ENCODE data around the gene PRR13. TPM values are rescaled to one million over a fixed set of nuclear protein-coding genes. Genes with fewer than 3 reads are reported as not detected.

Gene PRR13
- total and polyA plus RNA-seq, 2 of the 13 experiments (the other 11 are each of a cell fraction or from before 2014, with no cell fraction given) = 65.0 to 102 TPM

- no peak for TF ChIP-seq PRDM15 (CRISPR knock-in tag; IDR thresholded peaks at IDR 0.05)
- TF ChIP-seq NFE2 (CRISPR knock-in tag; IDR thresholded peaks at IDR 0.05) = no peak
- TF ChIP-seq CREB1 (IDR thresholded peaks at IDR 0.05) = peak; percentile 52
- no peak for TF ChIP-seq CREB1 (CRISPR knock-in tag; IDR thresholded peaks at IDR 0.05)
- 0 out of 2 replicates have a peak, but pooled peaks have one; percentile 18 for TF ChIP-seq ARID2 (CRISPR knock-in tag; IDR thresholded peaks at IDR 0.05; ENCODE audit: borderline replicate concordance)
- TF ChIP-seq ARNTL (CRISPR knock-in tag; IDR thresholded peaks at IDR 0.05) = peak; percentile 82; the same call in 1 of the 2 replicates
- TF ChIP-seq ZNF878 (CRISPR knock-in tag; IDR thresholded peaks at IDR 0.05) = no peak
- peak; percentile 39; the same call in 1 of the 2 replicates for TF ChIP-seq NCOA1 (CRISPR knock-in tag; IDR thresholded peaks at IDR 0.05)
- peak; percentile 61; the same call in 1 of the 2 replicates for TF ChIP-seq ZNF331 (CRISPR knock-in tag; IDR thresholded peaks at IDR 0.05)
- TF ChIP-seq ZNF224 (CRISPR knock-in tag; IDR thresholded peaks at IDR 0.05) = 0 out of 2 replicates have a peak, but pooled peaks have one; percentile 33
- TF ChIP-seq PCBP1 (IDR thresholded peaks at IDR 0.05; ENCODE audit: borderline replicate concordance, low read depth, low read length) = no peak
- 0 out of 2 replicates have a peak, but pooled peaks have one; percentile 45 for TF ChIP-seq BCL6 (CRISPR knock-in tag; IDR thresholded peaks at IDR 0.05)
- TF ChIP-seq PHF8 (CRISPR knock-in tag; IDR thresholded peaks at IDR 0.05) = 0 out of 2 replicates have a peak, but pooled peaks have one; percentile 46
- TF ChIP-seq PCBP2 (optimal IDR thresholded peaks at IDR 0.05; ENCODE audit: low read depth, low read length, poor library complexity, severe bottlenecking) = no peak
- TF ChIP-seq HMGXB3 (CRISPR knock-in tag; IDR thresholded peaks at IDR 0.05; ENCODE audit: borderline replicate concordance) = no peak
- no peak for TF ChIP-seq NFAT5 (CRISPR knock-in tag; IDR thresholded peaks at IDR 0.05)
Measured at GRCh38 chr12:53492830-53493609, 51.5 kb downstream of the PRR13 start (continued).

Data from HepG2 (cell line).